HL-60/S4 treated with retinoic acid at 250 ng/mL for 4 days and 3 days (cell line): ENCODE data around the gene CITED2.

Source experiments
- in situ Hi-C: fragments of 300-500 bp; cut with MboI; formaldehyde crosslinking; loops from 2 replicates; pipeline ENCODE4 v1.7.0; 2022; ENCODE audit warnings: low sequenced_read_pairs

CITED2 gene

GRCh38 chr6:139337001-139337400 lies 37.4 kb downstream of the CITED2 start:
- in situ Hi-C loops: no loop called here

GRCh38 chr6:139336488-139336887 lies 38.0 kb downstream of the CITED2 start:
- in situ Hi-C loops: no loop called here

DNA sequence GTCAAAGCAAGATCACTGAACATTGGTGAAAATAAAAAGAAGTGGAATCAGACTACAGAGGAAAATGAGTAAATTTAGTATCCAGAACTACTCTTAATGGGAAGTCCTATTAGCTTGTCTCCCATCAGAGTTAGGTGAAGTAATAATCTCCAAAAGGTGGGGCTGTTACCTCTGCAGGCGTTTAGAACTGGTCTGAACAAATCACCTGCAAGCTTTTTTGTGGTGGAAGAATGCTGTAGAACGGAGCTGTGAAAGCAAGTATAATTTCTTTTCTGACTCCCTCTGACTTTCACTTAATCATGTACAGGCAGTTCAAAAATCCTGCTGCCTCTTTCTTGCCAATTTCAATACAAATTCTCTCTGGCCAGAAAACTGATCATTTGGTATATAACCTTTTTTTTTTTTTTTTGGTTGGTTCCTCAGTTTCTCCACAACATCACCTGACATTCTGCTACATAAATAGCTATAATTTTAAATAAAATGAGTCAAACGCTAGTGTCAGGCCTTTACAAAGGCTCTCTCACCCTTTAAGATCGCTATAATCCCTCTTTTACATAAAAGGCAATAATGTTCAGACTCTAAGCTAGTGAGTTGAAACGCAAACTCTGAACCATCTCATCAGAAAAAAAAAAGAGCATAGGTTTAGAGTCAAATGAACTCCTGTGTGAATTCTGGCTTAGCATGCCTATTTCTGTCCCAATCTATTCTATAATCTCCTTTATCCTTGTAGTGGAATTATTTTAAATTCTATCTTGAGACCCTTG lies 38.8 kb downstream of the CITED2 start:
- in situ Hi-C loops: no loop called here

- in situ Hi-C loops: no loop called here
Measured at GRCh38 chr6:139334806-139335446, 39.5 kb downstream of the CITED2 start.

DNA sequence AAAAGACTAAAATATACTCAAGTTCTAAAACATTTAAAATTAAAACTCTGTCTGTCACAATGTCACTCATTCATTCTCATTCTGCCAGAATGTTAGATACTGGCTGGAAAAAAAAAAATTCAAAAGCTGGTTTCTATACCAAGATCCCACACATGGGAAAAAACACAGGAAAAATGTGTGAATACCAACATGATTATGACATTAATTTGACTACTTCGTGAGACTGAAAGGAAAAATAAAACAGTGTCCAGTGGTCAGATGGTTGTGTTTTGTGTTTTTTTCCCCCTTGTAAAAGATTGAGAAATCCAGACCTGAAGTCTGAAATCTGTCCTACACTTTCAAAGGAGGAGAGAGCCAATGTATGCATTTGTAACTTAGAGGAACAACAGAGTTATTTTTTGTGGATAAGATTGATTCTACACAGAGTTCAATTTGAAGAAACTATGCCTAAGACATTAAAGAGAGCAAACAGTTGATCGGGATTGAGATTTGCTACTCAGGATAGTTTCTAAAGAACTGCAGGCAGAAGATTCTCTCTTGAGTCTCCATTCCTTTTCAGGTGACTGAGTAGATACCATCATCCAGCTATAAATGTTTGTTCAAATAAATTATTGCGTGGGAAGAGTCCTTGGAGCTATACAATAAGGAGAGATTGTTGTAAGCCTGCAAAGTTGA lies 43.5 kb downstream of the CITED2 start:
- in situ Hi-C loops: no loop called here

GRCh38 chr6:139330306-139330705 lies 44.1 kb downstream of the CITED2 start:
- in situ Hi-C loops: no loop called here

GRCh38 chr6:139329224-139329623 lies 45.2 kb downstream of the CITED2 start:
- in situ Hi-C loops: no loop called here

- in situ Hi-C loops: no loop called here
Measured at GRCh38 chr6:139327038-139327437, 47.4 kb downstream of the CITED2 start.

DNA sequence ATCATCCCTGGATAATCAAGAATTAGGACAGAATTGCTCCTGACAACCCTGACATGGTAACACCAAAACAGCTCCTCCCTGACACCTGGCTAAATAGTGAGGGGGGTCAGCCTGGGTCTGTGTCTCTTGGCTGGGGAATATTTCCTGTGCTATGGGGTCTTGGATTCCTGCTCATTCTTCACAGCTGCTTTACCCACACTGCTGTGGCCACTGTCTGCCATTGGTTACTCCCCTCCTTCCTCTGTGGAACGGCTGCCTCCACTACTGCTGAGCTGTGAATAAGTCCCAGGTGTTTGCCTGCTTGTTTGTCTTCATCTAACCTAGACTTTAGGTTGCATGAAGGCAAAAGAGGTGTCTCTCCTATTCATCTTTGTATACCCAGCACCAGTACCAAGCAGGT lies 48.8 kb downstream of the CITED2 start:
- in situ Hi-C loops: no loop called here

DNA sequence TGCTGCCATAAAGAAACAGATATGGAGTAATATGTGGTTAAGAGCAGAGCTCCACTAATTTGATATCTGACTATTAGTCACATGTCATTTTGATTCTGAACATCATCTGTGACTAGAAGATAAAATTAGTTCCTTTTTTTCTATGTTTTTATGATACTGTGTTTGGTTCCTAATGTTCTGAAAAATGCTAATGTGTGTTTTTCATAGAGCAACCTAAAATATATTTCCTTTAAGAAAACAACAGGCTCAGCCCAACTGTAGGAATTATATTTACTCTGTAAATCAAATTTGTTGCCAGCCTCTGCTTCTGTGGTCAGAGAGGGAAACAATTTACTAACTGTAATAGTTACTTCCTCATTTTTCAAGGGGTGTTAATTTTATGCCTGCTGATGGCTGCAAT lies 49.3 kb downstream of the CITED2 start:
- in situ Hi-C loops: no loop called here

DNA sequence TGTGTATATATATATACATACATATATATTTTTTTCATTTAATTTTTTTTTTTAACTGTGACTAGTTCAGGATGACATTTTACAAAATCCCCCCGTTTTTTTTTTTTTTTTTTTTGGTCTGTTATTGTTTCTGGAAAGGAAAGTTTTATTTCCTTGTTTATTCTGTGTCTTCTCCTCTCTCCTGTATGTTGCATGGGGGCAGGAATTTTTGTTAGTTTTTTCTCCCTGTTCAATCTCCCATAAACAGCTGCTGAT lies 50.2 kb downstream of the CITED2 start:
- in situ Hi-C loops: no loop called here

- in situ Hi-C loops: no loop called here
Measured at GRCh38 chr6:139323511-139324300, 50.7 kb downstream of the CITED2 start.
